Activated CD8-positive, alpha-beta memory T cell treated with anti-CD3 and anti-CD28 coated beads, Interleukin-2, amount 50 U/mL, for 4 hours (primary cell): ENCODE results near the gene CHST8.

Source experiments
- DNase-seq: peaks from one replicate; pipeline ENCODE4 v3.0.0-alpha.2; 2020

Gene CHST8

DNA sequence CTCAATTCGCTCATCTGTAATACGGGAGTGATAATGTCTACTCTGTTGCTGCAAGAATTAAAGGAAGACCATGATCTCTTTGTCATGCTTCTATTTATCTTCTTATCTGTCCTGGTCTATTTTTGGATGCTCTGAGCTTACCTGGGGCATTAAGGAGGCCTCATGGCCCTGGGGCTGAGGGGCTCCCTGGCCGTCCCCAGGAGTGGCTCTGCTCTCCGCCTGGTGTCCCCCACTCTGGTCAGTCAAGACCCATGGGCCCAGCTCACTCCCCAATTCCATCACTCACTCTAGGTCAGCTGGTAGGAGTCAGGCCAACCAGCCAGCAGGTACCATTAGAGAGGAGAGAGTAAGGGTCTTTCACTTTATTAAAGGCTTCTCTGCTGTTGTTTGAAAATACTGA is 1.1 kb upstream of the CHST8 start:
- no peak for DNase-seq

DNA sequence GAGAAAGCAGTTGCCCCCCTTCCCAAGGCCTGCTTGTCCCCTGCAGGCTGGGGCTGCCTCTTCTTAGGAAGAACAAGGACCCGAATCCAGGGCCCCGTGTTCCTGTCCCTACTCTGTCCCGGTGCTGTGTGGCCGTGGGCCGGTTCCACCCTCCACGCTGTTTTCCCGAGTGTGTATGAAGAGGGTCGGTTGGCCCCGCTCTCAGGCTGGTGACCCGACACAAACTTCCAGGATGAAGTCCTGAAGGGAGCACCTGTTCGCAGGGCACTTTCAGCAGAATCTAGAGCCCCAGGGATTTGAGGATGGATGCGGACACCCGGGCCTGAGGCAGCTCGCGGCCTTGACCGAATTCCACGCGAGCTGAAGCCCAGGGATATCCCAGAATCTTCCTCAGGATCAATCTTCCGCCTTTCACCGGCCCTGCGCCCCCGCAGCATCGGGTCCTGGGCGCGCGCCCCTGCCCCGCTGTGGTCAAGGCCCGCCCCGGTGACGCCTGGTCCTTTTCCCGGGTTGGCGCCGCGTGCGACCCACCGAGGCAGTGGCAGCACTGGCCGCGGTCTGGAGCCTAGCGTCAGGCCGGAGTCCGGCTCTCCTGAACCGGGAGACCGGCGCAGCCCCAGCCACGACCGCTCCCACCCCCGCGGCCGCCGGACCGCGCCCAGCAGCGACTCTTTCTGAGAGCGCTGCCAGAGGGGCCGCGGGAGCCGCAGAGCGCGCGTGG is 528 bp upstream of the CHST8 start:
- DNase-seq, result no peak

DNA sequence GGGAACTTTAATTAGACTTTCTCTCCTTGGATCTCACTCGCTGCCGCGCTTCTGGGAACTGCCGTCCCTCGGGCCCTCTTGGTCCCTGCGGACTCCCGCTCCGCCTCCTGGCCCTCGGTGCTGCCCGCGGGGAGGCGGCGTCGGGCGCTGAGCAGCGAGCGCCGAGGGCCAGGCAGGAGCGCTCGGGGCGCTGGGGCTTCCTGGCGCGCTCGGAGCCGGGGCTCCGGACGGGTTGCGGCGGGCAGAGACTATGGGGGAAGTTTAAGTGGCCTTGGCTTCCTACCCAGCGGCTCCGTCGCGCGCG is 704 bp downstream of the CHST8 start:
- DNase-seq, result no peak

DNA sequence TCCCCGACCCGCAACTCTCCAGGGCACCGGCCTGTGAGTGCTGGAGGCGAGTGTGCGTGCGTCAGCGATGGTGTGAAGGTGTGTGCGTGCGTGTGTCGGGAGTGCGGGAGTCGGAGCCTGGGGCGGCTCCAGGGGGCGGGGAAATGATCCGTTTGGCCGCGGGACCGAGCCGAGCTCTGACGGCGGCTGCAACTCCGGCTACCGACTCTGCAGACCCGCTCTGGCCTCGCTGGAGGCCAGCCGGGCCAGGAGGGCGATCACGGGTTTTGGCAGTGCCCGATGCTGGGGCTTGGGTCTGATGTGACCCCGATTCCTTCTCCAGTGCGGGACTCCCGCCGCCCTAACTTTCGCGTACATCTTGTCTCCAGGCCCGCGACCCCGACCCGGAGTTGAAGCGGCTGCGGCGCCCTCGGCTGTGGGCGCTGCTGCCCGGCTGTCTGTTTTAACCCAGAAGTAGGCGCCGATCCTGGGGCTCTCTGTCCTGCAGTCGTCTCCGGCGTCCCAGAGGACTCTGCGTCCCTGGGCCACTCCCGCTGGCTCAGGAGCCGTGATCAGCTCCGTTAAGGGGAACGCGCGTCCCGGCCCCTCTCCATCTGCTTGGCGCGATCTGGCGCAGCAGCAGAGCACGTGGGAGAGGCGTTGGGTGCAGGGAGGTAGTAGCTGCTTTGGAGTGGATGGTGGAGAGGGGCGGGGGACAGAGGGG is 1.2 kb downstream of the CHST8 start:
- DNase-seq, result no peak

DNA sequence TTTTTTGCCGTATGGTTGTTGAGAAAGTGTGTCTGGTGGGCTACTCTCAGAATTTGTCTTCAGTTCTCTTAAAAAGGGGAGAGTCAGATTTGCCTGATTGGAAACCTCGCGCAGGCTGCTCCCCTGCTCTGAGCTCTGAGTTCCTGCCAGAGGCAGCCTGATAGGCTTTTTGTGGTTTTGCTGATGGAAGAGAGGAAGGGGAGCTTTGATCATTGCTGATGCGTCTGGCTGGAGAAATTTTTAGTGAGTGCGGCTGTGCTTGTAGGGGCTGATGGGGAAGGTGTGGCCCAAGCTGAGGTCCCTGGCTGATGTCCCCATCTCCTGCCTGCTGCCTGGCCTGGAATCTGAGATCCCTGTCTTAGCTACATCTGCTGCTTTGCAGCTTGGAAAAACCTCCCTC is 2.8 kb downstream of the CHST8 start:
- no peak for DNase-seq

DNA sequence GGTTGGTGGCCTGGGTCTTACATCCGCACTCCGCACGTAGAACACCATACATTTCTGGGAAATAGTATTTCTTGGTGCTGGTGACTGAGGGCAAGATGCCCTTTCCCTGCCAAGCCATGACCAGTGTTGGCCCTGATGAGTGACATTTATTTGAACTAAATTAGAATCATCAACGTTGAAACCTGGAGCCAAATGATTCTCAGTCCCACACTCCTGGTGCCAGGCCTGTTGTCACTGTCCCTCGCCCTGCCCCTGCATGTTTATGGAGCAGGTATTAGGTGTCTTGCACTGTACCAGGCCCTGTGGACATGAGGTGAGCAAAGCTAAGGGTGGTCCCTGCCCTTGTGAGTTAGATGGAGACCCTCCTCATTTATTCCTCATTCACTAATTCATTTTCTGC is 5.8 kb downstream of the CHST8 start:
- DNase-seq, result no peak

DNA sequence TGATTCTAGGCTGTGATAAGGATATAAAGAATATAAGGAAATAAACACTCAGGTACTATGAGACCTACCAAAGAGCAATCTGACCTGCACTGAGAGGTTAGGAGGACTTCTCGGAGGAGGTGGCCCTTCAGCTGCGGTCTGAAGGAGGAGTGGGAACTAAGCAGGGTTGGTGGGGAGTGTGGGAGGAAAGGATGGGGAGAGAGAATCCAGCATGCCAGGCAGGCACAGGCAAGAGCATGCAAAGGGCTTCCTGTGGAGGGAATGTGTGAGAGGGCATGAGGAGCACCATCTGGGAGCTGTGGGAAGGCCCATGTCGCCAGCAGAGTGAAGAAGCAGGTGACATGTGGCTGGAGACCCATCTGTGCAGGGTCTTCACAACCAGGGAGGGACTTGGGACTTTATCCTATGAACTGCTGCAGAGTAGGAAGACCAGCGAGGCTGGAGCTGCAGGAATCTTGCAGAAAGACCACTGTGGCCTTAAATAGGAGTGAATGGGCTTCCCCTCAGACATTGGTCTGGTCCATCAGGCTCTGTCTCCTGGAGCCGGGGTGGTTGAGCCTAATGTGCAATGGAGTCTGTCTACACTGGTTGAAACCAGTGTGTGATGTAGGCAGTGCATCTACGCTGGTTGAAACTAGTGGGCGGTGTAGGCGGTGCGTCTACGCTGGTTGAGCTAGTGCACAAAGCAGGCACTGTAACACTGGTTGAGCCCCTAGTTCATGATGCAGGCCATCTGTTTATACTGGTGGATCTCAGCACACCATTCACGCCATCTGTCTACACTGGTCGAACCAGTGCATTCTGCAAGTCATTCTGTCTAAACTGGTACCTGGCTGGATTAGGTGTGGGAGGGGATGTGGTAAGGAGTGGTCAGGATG is 6.4 kb downstream of the CHST8 start:
- no peak for DNase-seq

DNA sequence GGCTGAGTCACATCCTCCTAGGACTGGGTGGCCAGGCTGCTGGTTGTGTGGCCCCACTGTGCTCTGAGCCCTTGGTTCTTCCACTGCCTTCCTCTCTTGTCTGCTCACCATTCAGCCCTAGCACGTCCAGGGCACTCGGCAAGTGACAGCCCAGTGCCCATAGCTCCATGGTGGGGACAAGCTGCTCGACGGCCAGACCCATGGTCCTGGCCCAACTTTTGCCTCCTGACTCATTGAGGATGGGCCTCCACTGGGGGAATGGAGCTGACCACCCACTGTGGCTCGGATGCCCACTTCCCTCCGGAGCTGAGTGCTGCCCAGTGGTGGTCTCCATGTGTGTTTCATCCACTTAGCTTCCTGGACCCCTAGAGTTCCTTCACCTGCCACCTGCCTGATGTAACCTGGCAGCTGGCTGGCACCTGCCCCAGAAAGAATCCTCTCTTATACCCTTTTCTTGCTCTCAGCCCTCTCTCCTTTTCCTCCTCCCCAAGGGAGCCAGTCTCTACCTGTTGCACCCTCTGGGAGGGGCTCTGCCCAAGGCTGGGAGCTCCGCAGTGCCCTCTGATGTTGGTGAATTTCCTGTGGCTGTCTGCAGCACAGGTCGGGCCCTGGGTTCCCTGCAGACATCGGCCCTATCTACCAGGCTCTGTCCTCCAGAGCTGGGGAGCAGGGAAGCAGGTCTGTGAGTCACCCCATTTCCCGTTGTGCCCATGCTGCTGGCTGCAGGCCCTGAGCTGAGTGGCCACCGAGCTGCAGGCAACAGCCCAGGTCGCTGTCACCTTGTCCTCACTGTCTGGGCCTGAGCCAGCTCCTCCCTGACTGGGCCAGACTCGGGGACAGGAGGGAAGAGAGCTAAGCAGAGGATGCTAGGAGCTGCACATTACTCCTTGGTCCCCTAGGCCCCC is 7.4 kb downstream of the CHST8 start:
- DNase-seq, result no peak

DNA sequence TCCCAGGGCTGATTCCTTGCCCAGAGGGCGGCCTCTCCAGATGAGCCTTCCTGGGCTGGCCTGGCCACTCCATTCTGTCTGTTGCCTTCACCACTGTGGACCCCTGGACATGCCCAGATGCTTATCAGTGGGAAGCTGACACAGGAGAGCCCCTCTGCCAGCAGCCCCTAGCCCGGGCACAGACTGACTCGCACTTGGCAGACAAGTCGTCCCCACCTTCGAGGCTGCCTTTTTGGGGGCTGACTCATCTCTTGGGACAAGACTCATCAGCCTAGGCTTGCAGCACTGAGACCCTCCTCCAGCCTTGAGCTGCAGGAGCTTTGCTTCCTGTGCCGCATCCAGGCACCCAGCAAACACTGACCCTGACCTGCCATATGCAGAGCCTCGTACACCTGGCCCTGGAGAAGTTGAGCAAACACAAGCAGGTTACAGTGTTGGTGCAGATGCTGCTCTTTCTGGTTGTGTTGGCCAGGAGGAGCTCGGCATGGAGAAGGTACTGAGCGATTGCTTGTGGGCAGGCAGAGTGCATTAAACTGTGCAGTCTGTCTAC is 8.1 kb downstream of the CHST8 start:
- DNase-seq, result no peak

DNA sequence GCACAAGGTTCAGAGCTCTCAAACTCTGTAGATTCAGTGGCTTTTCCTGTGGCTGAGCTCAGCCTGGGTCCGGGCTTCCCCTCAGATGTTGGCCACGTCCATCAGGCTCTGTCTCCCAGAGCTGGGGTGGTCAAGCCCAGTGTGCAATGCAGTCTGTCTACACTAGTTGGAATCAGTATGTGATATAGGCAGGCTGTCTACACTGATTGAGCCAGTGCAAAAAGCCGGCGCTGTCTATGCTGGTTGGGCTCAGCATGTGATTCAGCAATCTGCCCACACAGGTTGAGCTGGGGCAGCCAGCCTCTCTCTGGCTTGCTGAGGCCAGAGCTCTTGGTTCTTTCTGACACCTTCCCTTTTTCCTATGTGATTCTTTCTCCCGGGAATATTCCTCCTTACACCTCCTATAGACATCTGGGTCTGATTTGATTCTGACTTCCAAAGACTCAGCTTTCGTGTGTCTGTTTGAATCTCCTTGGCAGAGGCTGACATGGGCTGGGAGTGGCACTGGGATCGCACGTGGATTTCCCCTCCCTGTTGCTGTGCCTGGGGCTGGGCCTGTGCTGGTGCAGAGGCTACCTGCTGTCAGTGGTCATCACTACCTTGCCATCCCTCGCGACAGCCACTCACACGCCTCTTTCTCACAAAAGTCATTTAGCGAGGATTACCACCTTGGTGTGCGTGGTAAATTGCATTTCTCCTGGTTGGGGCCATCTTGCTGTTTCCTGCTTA is 9.3 kb downstream of the CHST8 start:
- no peak for DNase-seq

DNA sequence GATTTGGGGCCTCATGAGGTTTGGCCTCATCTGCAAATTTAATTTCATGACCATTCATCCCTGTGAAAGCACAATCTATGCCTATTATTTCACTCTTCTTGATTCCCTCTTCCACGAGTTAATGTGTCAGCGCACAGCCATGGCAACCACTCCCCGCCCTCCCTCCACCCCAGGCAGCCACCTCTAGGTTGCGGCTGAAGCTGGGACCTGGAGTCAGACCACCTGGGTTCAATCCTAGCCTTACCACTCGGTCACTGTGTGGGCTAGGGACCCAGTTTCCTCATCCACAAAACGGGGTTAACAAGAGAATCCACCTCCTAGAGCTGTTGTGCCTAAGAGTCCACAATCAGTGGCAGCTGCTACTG is 9.8 kb downstream of the CHST8 start:
- no peak for DNase-seq

DNA sequence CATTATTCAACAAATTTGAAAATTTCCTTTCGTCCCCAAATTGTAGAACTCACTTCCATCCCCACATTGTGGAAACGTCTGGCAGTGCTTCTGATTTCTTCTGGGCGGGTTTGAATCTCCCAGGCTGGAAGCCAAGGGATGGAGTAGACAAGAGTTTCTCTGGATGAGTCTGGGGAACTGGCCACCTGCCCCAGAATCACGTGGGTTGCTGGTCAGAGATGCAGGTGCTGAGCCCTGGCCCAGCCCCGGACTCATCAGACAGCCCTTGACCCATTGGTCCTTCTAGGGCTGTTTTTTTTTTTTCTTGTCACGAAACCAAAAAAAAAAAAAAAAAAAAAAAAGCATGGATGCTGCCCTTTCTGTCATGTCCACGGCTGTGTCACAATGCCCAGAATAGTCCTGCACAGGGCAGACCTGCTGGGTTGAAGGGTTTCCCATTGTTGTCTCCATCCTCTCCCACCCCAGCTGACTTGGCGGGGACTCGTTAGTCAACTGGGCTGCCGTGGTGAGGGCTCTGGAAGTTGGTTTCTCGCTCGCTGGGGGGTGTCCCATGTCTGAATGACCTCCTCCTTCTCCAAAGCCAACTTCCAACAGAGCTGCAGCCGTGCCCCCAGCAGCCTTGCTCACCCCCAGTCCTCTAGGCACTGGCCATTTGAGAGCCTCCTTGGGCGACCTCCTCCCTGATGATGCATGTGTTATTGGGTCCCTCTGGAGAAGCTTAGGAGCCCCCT is 12.8 kb downstream of the CHST8 start:
- DNase-seq, result no peak

DNA sequence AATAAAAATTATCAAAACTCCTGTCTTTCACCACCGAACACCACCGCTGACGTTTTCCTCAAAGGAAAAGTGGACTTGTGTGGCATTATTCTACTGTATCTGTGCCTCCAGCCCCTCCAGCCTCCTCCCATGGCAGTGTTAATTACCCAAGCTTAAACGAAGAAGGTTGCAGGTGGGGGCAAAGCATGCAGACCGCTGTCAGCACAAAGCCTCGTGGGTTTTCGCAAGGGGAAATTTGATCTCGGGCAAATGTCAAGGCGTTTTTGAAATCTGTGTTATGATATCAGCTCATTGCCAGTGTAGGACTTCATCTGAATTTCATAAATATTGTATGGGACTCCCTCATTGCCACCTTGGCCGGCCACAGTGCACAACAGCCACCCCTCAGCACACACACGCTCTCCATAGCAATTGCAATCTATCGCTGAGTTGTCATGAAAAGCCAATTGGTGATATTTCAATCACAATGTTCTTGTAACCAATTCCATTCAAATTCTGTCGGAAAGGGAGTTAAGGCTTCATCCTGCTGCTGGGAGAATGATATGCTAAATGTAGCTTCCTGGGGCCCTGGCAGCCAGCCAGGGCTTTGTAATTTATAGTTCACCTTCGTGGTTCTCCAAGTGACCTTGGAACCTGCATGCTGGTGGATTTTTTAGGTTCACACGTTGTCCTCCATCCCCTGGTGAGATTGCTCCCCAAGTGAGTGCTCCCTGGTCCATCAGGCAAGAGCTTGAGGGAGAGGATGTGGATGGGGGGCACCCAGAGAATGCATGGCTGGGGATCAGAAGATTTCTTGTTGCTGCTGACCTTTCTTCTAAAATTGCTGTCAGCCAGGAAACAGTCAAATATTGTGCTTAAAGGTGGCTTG is 16.6 kb downstream of the CHST8 start:
- no peak for DNase-seq

DNA sequence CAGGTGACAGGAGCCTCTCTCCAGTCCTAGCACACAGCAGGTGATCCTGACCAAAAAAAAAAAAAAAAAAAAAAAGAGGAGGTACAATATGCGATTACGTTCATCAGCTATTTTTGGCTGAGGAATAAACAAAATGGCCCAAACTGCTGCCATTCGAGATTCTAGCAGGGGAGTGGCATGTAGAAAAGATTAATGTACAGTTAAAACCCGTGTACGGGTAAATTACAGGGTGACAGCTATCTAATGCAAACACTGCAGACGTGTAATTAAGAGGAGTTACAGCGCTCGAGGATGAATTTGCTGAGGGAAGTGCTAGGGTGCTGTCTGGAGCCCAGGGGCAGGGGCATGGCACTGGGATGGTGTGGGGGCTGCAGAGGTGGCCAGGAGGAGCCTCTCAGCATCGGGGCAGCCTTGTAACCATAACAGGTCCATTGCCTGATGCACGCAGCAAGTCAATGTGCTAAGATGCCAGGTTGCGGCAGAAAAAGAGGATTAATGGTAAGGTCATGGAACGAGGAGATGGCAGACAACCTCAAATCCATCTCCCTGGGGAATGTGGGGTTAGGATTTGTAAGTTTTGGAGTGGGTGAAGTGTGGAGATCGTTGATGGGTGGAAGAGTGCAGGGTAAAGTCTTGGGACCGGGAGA is 17.4 kb downstream of the CHST8 start:
- DNase-seq, result no peak

DNA sequence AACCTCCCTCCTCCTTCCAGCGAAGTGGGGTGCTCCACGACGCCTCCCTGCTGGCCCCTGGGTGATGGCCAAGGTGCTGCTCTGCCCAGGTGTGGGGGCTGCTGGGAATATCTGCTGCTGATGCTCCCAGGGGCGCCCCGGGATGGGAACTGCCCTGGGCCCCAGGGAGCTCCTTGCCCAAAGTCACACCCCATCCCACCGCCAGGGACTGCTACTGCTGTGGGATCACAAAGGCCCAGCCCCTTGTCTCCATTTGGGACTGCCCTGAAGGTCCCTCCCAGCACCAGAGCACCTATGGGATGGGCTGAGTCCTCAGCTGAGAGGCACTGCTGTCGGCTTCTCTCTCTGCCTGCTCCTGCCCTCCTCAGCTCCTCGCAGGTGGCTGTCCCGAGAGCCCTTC is 19.0 kb downstream of the CHST8 start:
- no peak for DNase-seq

DNA sequence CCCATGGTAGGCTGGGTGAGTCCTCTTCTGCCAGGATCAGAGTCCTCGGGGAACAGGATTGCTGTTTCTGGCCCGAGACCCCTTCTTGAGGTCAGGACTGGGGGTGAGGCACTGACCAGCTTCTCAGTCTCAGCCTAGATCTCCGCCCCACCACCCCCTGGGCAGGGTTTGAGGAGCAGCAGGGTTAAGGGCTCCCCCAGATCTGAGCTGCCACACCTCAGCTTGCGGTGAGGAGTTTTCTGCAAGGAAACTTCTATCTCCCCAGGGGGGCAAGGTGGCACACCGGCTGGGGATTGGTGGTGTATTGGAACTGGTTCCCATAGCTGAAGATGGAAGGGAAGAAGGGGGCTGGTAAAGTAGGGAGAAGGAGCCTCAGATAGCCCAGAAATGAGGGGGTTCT is 19.5 kb downstream of the CHST8 start:
- DNase-seq, result no peak

DNA sequence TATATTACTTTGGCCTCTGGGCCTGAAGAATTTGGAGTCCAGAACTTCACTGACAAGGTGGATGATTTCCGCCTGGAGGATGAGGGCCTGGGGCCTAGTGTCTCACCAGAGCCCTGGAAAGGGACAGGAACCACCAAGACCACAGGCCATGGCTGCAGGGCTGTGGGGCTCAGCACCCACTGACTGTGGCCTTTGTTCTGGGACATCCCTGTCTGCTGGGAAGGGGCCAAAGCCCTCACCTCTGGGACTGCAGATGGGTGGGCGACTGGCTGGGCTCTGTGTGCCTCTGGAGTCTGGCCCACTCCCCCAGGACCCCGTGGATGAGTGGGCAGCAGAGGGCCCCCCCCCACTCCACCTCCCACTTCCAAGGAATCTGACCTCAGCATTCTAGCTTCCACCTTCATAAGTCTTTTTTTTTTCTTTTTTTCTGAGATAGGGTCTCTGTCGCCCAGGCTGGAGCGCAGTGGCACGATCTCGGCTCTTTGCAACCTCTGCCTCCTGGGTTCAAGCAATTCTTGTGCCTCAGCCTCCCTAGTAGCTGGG is 20.3 kb downstream of the CHST8 start:
- no peak for DNase-seq

DNA sequence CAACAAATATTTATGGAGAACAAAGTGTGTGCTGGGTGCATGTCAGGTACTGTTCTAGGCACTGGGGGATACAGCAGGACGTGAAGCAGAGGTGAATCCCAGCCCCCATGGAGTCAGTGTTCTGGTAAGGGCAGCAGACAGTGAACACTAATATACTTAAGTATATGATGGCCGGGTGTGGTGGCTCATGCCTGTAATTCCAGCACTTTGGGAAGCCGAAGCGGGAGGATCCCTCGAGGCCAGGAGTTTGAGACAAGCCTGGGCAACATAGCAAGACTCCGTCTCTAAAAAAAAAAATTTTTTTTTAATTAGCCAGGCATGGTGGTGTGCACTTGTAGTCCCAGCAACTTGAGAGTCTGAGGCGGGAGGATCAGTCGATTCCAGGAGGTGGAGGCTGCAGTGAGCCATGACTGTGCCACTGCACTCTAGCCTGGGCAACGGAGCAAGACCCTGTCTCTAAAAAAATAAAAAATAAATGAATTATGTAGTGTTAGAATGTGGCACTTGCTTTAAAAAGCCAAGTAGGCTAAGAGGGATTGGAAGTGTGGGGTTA is 22.6 kb downstream of the CHST8 start:
- DNase-seq, result no peak

DNA sequence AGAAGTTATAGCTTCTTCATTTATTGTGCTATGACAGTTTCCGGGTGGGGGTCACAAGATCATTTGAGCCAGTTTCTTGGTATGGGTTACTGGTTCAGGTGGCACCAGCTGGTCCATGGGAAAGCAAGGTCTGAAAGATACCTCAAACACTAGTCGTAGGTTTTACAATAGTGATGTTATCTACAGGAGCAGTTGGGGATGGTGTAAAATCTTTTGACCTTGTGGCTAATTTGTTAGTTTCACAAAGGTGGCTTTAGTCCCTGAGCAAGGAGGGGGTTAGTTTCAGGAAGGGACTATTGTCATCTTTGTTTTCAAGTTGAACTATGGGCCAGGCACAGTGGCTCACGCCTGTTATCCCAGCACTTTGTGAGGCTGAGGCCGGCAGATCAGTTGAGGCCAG is 24.6 kb downstream of the CHST8 start:
- DNase-seq, result no peak
